GM06990 (cell line): ENCODE results near the gene ARID1B.

Experiments used
- DNase-seq: peaks from one replicate; pipeline ENCODE4 v3.0.0-alpha.2; 2011; ENCODE audit not compliant: insufficient read length; ENCODE audit errors: extremely low read depth
- H3K27me3 ChIP-seq: replicated peaks from 2 replicates; pipeline ENCODE4 v1.6.0; 2011; ENCODE audit warnings: low read length; ENCODE audit not compliant: control insufficient read depth, insufficient read depth
- H3K36me3 ChIP-seq: 2 replicates; pipeline ENCODE4 v1.5.1; 2011; ENCODE audit warnings: low read length; ENCODE audit not compliant: control insufficient read depth, insufficient read depth
- H3K4me3 ChIP-seq: replicated peaks from 2 replicates; pipeline ENCODE4 v1.5.1; 2011; ENCODE audit warnings: low read depth, mild to moderate bottlenecking, control low read depth, low read length
- TF ChIP-seq, protein P1 (sequence below): IDR thresholded peaks from 2 replicates; pipeline ENCODE4 v1.5.1; 2011; ENCODE audit warnings: low read length, control low read depth, mild to moderate bottlenecking, inconsistent platforms; ENCODE audit not compliant: insufficient read depth, poor library complexity, severe bottlenecking

Gene ARID1B

DNA sequence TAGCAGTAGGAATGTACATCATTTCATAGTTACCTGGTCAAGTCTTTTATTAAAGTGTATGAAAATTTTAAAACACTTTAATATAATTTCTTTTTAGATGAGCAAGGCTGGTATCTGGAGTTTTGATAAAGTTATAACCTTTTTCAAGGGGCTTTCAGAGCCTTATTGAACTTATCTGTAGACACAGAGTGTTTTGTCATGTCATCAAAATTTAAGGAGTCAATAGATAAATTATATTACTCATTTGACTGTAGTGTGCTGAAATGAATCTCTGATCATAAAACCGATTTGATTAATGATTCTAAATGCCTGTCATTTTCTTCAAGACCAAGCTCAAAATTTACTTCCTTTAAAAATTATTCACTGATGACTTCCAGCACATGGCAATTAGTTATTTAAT, 125.6 kb downstream of the ARID1B start:
- Histone ChIP-seq H3K4me3 (no peak overlapping the region), H3K27me3 (no peaks in the 10 kb centered on the region), H3K36me3 (peaks cover 2% of the 10 kb centered on the region)
- no peak for DNase-seq
- TF ChIP-seq, protein P1, sequence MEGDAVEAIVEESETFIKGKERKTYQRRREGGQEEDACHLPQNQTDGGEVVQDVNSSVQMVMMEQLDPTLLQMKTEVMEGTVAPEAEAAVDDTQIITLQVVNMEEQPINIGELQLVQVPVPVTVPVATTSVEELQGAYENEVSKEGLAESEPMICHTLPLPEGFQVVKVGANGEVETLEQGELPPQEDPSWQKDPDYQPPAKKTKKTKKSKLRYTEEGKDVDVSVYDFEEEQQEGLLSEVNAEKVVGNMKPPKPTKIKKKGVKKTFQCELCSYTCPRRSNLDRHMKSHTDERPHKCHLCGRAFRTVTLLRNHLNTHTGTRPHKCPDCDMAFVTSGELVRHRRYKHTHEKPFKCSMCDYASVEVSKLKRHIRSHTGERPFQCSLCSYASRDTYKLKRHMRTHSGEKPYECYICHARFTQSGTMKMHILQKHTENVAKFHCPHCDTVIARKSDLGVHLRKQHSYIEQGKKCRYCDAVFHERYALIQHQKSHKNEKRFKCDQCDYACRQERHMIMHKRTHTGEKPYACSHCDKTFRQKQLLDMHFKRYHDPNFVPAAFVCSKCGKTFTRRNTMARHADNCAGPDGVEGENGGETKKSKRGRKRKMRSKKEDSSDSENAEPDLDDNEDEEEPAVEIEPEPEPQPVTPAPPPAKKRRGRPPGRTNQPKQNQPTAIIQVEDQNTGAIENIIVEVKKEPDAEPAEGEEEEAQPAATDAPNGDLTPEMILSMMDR = no peak

DNA sequence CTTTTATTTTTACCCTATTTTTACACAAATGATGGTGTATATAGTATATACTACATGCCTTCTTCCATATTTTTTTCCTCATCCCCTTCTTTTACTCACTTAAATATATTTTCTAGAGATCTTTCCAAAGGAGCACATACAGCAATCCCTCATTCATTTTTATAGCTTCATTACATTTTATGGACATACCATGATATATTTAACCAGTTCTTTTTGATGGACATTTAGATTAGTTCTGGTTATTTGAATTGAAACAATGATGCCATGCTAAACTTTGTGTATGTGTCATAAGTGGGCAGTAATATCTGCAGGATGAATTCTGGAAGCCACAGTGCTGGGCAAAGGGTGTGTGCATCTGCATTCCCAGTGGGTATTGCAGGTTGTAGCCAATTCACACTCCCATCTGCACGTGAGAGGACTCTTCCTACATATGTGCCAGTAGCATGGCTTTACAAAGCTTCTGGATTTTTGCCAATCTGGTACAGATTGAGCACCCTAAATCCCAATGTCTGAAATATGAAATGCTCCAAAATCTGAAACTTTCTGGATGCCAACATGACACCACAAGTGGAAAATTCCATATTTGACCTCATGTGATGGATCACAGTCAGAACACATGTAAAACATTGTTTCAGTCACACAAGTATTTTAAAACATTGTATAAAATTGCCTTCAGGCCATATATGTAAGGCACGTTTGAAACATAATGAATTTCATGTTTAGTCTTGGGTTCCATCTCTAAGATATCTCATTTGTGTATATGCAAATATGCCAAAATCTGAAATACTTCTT, 127.2 kb downstream of the ARID1B start:
- H3K4me3 ChIP-seq = no peak overlapping the region
- peaks cover 2% of the 10 kb centered on the region for H3K36me3 ChIP-seq
- no peaks in the 10 kb centered on the region for H3K27me3 ChIP-seq
- TF ChIP-seq, protein P1 = no peak
- no peak for DNase-seq

DNA sequence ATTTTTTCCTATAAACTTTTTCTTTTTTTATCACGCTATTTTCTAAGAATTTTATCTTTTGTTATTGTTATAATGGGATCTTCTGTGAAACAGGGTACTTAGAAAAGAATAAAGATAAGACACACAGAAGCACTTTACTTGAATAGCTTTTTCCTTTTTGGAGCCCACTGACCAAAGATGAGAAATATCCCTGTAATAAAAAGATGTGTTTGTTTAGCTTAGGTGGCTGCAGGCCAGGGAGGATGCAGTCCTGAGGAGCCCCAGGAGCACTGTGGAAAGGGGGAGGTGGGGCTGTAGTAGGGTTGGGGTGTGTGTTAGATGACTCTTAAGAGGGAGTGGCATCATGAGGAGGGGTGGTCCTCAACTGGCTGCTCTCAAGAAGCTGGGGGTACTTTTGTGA, 128.6 kb downstream of the ARID1B start:
- Histone ChIP-seq H3K36me3 (peaks cover 4% of the 10 kb centered on the region), H3K27me3 (no peaks in the 10 kb centered on the region), H3K4me3 (no peak overlapping the region)
- TF ChIP-seq, protein P1 = no peak
- no peak for DNase-seq

DNA sequence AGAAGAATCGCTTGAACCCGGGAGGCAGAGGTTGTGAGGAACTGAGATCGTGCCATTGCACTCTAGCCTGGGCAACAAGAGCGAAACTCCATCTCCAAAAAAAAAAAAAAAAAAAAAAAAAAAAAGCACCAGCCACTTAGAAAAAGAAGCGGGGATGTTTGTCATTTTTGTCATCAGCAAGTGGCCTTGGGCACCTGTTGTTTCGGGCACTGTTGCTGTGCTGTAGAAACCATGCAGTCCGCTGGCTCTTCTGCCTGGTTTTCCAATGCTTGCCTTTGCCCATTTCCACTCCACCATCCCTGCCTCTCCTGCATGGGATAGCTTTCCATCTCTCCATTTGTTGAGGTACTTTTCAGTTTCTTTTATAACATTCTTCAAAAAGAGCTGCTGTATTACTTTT, 129.3 kb downstream of the ARID1B start:
- no peak for DNase-seq
- peaks cover 4% of the 10 kb centered on the region for H3K36me3 ChIP-seq

DNA sequence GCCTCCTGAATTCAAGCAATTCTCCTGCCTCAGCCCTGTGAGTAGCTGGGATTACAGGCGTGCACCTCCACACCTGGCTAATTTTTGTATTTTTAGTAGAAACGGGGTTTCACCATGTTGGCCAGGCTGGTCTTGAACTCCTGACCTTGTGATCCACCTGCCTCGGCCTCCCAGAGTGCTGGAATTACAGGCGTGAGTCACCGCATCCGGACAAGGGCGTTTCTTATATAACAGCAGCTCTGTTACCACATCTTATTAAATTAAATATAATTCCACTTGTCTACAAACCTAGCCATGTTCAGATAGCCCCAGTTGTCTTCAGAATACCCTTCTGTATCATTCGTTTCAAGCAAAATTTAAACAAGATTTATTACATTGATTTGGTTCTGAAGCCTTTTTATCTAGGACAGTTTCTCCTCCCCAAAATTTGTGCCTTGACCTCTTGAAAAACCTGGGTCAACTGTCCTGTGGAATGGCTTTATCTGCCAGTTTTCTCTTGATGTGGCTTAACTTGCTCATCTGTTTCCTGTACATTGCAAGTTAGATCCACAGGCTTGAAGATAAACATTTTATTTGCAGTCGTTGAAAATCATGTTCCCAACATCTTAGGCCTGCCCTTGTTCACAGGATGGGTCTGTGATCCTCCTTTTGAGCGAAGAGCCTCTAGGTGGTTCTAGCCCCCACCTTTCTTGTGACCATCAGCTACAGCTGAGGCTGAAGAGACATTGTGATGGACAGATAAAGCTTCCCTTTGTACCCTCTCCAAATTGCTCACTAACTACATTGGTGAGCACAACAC, 132.2 kb downstream of the ARID1B start:
- peaks cover 3% of the 10 kb centered on the region for H3K36me3 ChIP-seq
- no peak for DNase-seq
- TF ChIP-seq, protein P1 = no peak

More for the DNA sequence above, 129.3 kb downstream of the ARID1B start:
- no peaks in the 10 kb centered on the region for H3K27me3 ChIP-seq
- no peak overlapping the region for H3K4me3 ChIP-seq
- TF ChIP-seq, protein P1 = no peak

More for the DNA sequence above, 132.2 kb downstream of the ARID1B start:
- no peak overlapping the region for H3K4me3 ChIP-seq
- H3K27me3 ChIP-seq = no peaks in the 10 kb centered on the region
